ENCODE results near the gene PARD3.

PARD3 gene

GRCh38 chr10:34205452-34205851 is 609.6 kb downstream of the PARD3 start:
- Histone ChIP-seq H3K79me2 (no peaks in the 10 kb centered on the region), H3K4me2 (ENCODE audit: low read length) (no peak overlapping the region), H3K9ac (no peak overlapping the region), H3K4me3 (ENCODE audit: low read depth, low read length) (no peak overlapping the region), H2AFZ (no peak overlapping the region), H3K27ac (no peak overlapping the region), H3K36me3 (ENCODE audit: control insufficient read depth, insufficient read depth, low read length) (no peaks in the 10 kb centered on the region), H3K9me3 (ENCODE audit: control insufficient read depth, low read length) (no peaks in the 10 kb centered on the region), H3K27me3 (ENCODE audit: control insufficient read depth, insufficient read depth, low read length) (no peaks in the 10 kb centered on the region), H3K4me1 (peaks cover 7% of the 10 kb centered on the region)
- TF ChIP-seq CTCF (IDR thresholded peaks at IDR 0.05) = no peak

- Histone ChIP-seq H3K79me2 (no peaks in the 10 kb centered on the region), H3K9ac (no peak overlapping the region), H3K4me3 (ENCODE audit: low read depth, low read length) (no peak overlapping the region), H2AFZ (no peak overlapping the region), H3K27me3 (ENCODE audit: control insufficient read depth, insufficient read depth, low read length) (no peaks in the 10 kb centered on the region), H3K9me3 (ENCODE audit: control insufficient read depth, low read length) (no peaks in the 10 kb centered on the region), H3K4me1 (peaks cover 7% of the 10 kb centered on the region), H3K4me2 (ENCODE audit: low read length) (no peak overlapping the region), H3K36me3 (ENCODE audit: control insufficient read depth, insufficient read depth, low read length) (no peaks in the 10 kb centered on the region), H3K27ac (no peak overlapping the region)
- no peak for TF ChIP-seq CTCF (IDR thresholded peaks at IDR 0.05)
These were observed 611.0 kb downstream of the PARD3 start for GRCh38 chr10:34203966-34204630.

- H3K79me2 ChIP-seq = no peaks in the 10 kb centered on the region
- no peaks in the 10 kb centered on the region for H3K4me1 ChIP-seq
- no peaks in the 10 kb centered on the region for H3K36me3 ChIP-seq (ENCODE audit: control insufficient read depth, insufficient read depth, low read length)
- no peak overlapping the region for H3K4me3 ChIP-seq (ENCODE audit: low read depth, low read length)
- no peak overlapping the region for H3K9ac ChIP-seq
- no peak for TF ChIP-seq CTCF (IDR thresholded peaks at IDR 0.05)
- H2AFZ ChIP-seq = no peak overlapping the region
- H3K27me3 ChIP-seq (ENCODE audit: control insufficient read depth, insufficient read depth, low read length) = no peaks in the 10 kb centered on the region
- no peaks in the 10 kb centered on the region for H3K9me3 ChIP-seq (ENCODE audit: control insufficient read depth, low read length)
- no peak overlapping the region for H3K4me2 ChIP-seq (ENCODE audit: low read length)
- no peak overlapping the region for H3K27ac ChIP-seq
These were observed 614.7 kb downstream of the PARD3 start for GRCh38 chr10:34200355-34200901.

GRCh38 chr10:34198953-34199352 is 616.1 kb downstream of the PARD3 start:
- Histone ChIP-seq H2AFZ (no peak overlapping the region), H3K4me1 (no peaks in the 10 kb centered on the region), H3K4me2 (ENCODE audit: low read length) (no peak overlapping the region), H3K9me3 (ENCODE audit: control insufficient read depth, low read length) (no peaks in the 10 kb centered on the region), H3K27ac (no peak overlapping the region), H3K4me3 (ENCODE audit: low read depth, low read length) (no peak overlapping the region), H3K27me3 (ENCODE audit: control insufficient read depth, insufficient read depth, low read length) (no peaks in the 10 kb centered on the region), H3K36me3 (ENCODE audit: control insufficient read depth, insufficient read depth, low read length) (no peaks in the 10 kb centered on the region), H3K9ac (no peak overlapping the region), H3K79me2 (no peaks in the 10 kb centered on the region)
- no peak for TF ChIP-seq CTCF (IDR thresholded peaks at IDR 0.05)

GRCh38 chr10:34196058-34196433 is 619.0 kb downstream of the PARD3 start:
- Histone ChIP-seq H3K9ac (no peak overlapping the region), H3K27me3 (ENCODE audit: control insufficient read depth, insufficient read depth, low read length) (no peaks in the 10 kb centered on the region), H3K4me2 (ENCODE audit: low read length) (no peak overlapping the region), H3K27ac (no peak overlapping the region), H3K9me3 (ENCODE audit: control insufficient read depth, low read length) (no peaks in the 10 kb centered on the region), H3K36me3 (ENCODE audit: control insufficient read depth, insufficient read depth, low read length) (no peaks in the 10 kb centered on the region), H3K79me2 (no peaks in the 10 kb centered on the region), H2AFZ (no peak overlapping the region), H3K4me1 (no peaks in the 10 kb centered on the region), H3K4me3 (ENCODE audit: low read depth, low read length) (no peak overlapping the region)
- TF ChIP-seq CTCF (IDR thresholded peaks at IDR 0.05) = no peak

Measured in parathyroid adenoma (tissue), 2 donors.